ENCODE results near the gene HNRNPC. TPM values are rescaled to one million over a fixed set of nuclear protein-coding genes. Genes with fewer than 3 reads are reported as not detected.
"Not testable (repeated sequence)": the region's sequence is repeated elsewhere in the genome, so short reads cannot be mapped to it uniquely, and the experiment has no call there.

The HNRNPC gene
- total RNA-seq, 4 donors from 2014 or later = 356 to 544 (median 505) TPM

- Histone ChIP-seq H3K27ac (no peak overlapping the region), H3K4me3 (no peak overlapping the region), H3K27me3 (no peaks in the 10 kb centered on the region), H3K4me1 (peaks cover 0 to 87% (median 2%) of the 10 kb centered on the region in 3 donors), H3K36me3 (peaks cover 3 to 63% of the 10 kb centered on the region in 2 donors), H3K9me3 (no peaks in the 10 kb centered on the region)
- no peak for ATAC-seq
- WGBS, 2 donors (ENCODE audit: low coverage in 1 of 2) = 53 to 63% methylated on average over 4 of the region's 4 CpGs
- TF ChIP-seq CTCF (IDR thresholded peaks at IDR 0.05) (no peak), POLR2A (IDR thresholded peaks at IDR 0.05) (no peak), EP300 (IDR thresholded peaks at IDR 0.05) (no peak), POLR2AphosphoS5 (IDR thresholded peaks at IDR 0.05) (no peak)
Observed at GRCh38 chr14:21219561-21220111, 49.6 kb downstream of the HNRNPC start.

GRCh38 chr14:21219120-21219519 lies 50.1 kb downstream of the HNRNPC start:
- no peak for ATAC-seq
- H3K4me3 ChIP-seq = no peak overlapping the region
- no peaks in the 10 kb centered on the region for H3K9me3 ChIP-seq
- peaks cover 0 to 87% (median 2%) of the 10 kb centered on the region in 3 donors for H3K4me1 ChIP-seq
- H3K36me3 ChIP-seq = peaks cover 3 to 65% of the 10 kb centered on the region in 2 donors
- H3K27ac ChIP-seq = no peak overlapping the region
- WGBS, 2 donors (ENCODE audit: low coverage in 1 of 2) = 62 to 72% methylated on average over 2 of the region's 2 CpGs
- TF ChIP-seq POLR2A (IDR thresholded peaks at IDR 0.05) = no peak
- H3K27me3 ChIP-seq = no peaks in the 10 kb centered on the region

- ATAC-seq = no peak
- Histone ChIP-seq H3K4me3 (no peak overlapping the region), H3K9me3 (no peaks in the 10 kb centered on the region), H3K4me1 (peaks cover 0 to 81% (median 6%) of the 10 kb centered on the region in 3 donors), H3K36me3 (peaks cover 8 to 67% of the 10 kb centered on the region in 2 donors), H3K27me3 (no peaks in the 10 kb centered on the region), H3K27ac (no peak overlapping the region)
- WGBS, 2 donors (ENCODE audit: low coverage in 1 of 2) = 89 to 92% methylated on average over 2 to 4 of the region's 4 CpGs
- TF ChIP-seq POLR2AphosphoS5 (IDR thresholded peaks at IDR 0.05) (no peak), EP300 (IDR thresholded peaks at IDR 0.05) (no peak), POLR2A (IDR thresholded peaks at IDR 0.05) (no peak), CTCF (IDR thresholded peaks at IDR 0.05) (no peak)
Observed at GRCh38 chr14:21215879-21216251, 53.4 kb downstream of the HNRNPC start.

GRCh38 chr14:21215130-21215878 lies 53.9 kb downstream of the HNRNPC start:
- Histone ChIP-seq H3K9me3 (no peaks in the 10 kb centered on the region), H3K4me1 (peaks cover 0 to 78% (median 6%) of the 10 kb centered on the region in 3 donors), H3K36me3 (peaks cover 6 to 67% of the 10 kb centered on the region in 2 donors), H3K4me3 (no peak overlapping the region), H3K27me3 (no peaks in the 10 kb centered on the region), H3K27ac (no peak overlapping the region)
- 86 to 89% methylated on average over 6 to 8 of the region's 8 CpGs for WGBS, 2 donors (ENCODE audit: low coverage in 1 of 2)
- TF ChIP-seq POLR2A (IDR thresholded peaks at IDR 0.05) (no peak), POLR2AphosphoS5 (IDR thresholded peaks at IDR 0.05) (no peak), EP300 (IDR thresholded peaks at IDR 0.05) (no peak), CTCF (IDR thresholded peaks at IDR 0.05) (no peak)
- ATAC-seq = no peak

GRCh38 chr14:21213652-21214051 lies 55.6 kb downstream of the HNRNPC start:
- Histone ChIP-seq H3K4me3 (no peak overlapping the region), H3K36me3 (peaks cover 17 to 78% of the 10 kb centered on the region in 2 donors), H3K27ac (no peak overlapping the region), H3K4me1 (peaks cover 0 to 62% (median 6%) of the 10 kb centered on the region in 3 donors), H3K9me3 (no peaks in the 10 kb centered on the region), H3K27me3 (no peaks in the 10 kb centered on the region)
- no peak for ATAC-seq
- no peak for TF ChIP-seq CTCF (IDR thresholded peaks at IDR 0.05)
- TF ChIP-seq POLR2A (IDR thresholded peaks at IDR 0.05) = no peak
- no peak for TF ChIP-seq EP300 (IDR thresholded peaks at IDR 0.05)
- TF ChIP-seq POLR2AphosphoS5 (IDR thresholded peaks at IDR 0.05) = no peak
- 84 to 91% methylated on average over 1 of the region's 1 CpG for WGBS, 2 donors (ENCODE audit: low coverage in 1 of 2)

- not testable (repeated sequence) for H3K9me3 ChIP-seq, H3K27me3 ChIP-seq, ATAC-seq, H3K27ac ChIP-seq, H3K4me3 ChIP-seq
- H3K4me1 ChIP-seq = peaks cover 0 to 53% (median 4%) of the 10 kb centered on the region in 3 donors
- WGBS, 2 donors (ENCODE audit: low coverage in 1 of 2) = 85% methylated on average over 8 of the region's 8 CpGs
- H3K36me3 ChIP-seq = peaks cover 17 to 85% of the 10 kb centered on the region in 2 donors
Observed at GRCh38 chr14:21212824-21213223, 56.4 kb downstream of the HNRNPC start.

Data from gastroesophageal sphincter (tissue), 4 donors.